T-helper 9 cell (primary cell): ENCODE data around the gene POLR2C.
"Not testable (repeated sequence)": the region's sequence is repeated elsewhere in the genome, so short reads cannot be mapped to it uniquely, and the experiment has no call there.

Experiments
- DNase-seq: peaks from one replicate; pipeline ENCODE4 v3.0.0-alpha.2; 2020
- total RNA-seq, 2 donors: gene quantifications; one replicate each; lab custom pipeline; 2026; lab: John Stamatoyannopoulos, UW

The POLR2C gene
- 82.8 to 100 reads per million in 2 donors for total RNA-seq

DNA sequence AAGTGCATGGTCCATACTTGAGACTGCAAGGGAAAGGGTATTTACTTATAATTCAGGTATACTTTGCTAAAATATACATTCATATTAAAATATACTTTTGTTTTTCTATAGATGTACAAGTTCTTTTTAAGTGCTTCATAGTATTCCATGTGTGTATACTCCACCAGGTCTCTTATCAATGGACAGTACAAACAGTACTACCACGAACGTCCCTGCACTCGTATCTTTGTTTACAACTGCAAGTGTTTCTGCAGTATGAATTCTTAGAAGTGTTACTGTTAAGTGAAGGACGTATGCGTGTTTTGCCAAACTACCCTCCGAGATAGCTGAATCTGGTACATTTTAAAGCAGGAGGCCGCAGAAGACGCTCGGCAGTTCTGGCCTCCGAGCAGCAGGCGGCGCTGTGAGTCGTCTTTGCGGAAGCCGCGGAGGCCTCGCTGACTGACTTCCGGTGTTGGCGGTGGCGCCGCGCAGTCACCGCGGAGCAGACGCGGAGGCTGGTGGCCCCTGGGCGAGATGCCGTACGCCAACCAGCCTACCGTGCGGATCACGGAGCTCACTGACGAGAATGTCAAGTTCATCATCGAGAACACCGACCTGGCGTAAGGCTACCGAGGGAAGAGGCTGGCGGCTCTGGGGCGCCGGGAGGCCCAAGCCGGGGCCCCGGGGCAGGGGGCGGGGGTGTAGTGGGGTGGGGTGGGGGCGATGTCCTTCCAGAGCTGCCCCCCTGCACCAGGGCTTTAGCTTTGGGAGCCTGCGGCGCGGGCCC lies at the start of gene POLR2C:
Gene POLR2C (plus strand): TSS at position 471 of the 769 bp plus-strand sequence. CDS start 46 bp downstream, at position 517.
- peak; percentile 96 for DNase-seq

DNA sequence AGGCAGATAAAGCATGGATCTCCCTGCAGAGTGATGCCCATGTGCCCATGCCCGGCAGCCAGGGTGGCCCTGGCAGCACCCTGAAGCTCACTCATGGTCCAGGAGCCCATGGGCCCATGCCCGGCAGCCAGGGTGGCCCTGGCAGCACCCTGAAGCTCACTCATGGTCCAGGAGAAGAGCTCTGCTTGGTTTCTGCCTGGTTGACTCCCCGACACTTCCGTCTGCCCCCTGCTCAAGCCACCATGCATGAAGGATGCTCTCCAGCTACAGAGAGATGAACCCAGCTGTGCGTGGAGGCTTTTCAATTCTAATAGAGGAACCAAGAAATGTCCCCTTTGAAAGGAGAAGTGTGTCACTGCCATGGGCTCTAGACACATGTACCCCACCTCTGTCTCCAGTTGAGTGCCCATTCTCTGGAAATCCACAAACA lies 49.2 kb upstream of the POLR2C start:
- no peak for DNase-seq

DNA sequence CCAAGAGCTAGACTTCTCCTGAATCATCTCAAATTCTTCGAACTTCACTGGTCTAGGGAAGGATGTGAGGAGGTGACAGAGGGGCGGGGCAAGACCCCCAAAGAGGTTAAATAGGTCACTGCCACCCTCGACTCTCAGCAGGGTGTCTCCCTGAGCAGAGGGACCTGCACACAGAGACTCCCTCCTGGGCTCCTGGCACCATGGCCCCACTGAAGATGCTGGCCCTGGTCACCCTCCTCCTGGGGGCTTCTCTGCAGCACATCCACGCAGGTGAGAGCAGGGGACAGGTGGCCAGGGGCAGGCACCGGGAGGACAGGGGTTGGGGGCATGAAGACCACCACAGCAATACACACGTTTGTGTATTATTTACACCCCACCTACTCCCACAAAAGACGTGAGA lies 48.7 kb upstream of the POLR2C start:
- DNase-seq = no peak

DNA sequence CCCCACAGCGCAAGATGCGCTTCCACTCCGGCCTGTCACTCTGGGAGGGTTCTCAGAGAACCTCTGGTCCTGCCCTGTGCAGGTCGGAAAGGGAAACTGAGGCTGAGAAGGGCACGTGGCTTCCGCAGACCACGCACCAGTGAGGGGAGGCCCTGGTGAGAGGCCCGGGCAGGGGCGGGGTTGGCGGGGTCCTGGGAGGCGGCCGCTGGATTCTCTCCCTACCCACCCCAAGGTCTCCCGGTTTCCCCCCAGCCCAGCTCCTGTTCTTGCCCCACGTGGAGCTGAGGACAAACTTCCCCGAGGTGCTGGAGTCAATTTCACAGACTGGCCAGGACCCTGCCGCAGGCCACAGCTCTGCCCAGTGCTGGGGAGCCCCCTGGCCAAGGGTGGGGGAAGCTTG lies 46.4 kb upstream of the POLR2C start:
- DNase-seq = no peak

DNA sequence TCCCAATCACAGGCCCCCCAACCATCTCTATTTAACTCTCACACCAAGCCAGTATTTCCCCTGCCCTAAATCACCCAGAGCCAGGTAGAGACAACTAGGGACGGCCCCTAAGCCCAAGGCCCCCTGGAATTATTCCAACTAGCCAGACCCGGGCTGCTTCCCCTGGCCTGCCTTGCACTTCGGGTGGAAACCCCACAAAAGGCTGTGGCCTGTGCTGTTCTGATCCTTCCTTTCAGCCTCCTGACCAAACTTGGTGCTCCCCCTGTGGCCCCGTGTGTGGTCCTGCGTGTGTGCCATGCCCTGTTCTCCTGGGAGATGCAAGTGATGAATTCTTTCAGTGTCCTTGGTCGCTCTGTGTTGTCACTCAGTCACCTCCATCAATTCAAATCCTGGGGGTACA lies 43.0 kb upstream of the POLR2C start:
- DNase-seq = no peak

GRCh38 chr16:57422026-57422944 lies 40.2 kb upstream of the POLR2C start:
- DNase-seq = no peak

DNA sequence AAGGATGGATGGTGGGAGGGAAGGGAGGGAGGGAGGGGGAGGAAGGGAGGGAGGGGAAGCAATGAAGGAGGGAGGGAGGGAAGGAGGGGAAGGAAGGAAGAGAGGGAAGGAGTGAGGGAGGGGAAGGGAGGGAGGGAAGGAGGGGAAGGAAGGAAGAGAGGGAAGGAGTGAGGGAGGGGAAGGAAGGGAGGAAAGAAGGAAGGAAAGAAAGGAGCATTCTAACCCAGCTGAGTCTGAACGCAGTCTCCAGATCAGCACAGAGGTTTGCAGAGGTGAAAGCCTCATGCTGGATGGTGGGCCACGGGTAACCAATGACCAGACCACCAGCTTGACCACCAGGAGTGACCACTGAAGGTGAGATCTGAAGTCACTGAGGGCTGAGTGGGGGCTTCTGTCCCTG lies 39.3 kb upstream of the POLR2C start:
- no peak for DNase-seq

GRCh38 chr16:57424583-57424982 lies 37.9 kb upstream of the POLR2C start:
- no peak for DNase-seq

- no peak for DNase-seq
These were observed 36.1 kb upstream of the POLR2C start for GRCh38 chr16:57426356-57426755.

GRCh38 chr16:57427307-57427706 lies 35.2 kb upstream of the POLR2C start:
- no peak for DNase-seq

- DNase-seq = no peak
These were observed 34.7 kb upstream of the POLR2C start for GRCh38 chr16:57427824-57428223.

- no peak for DNase-seq
These were observed 31.5 kb upstream of the POLR2C start for GRCh38 chr16:57430955-57431354.

GRCh38 chr16:57432505-57432904 lies 30.0 kb upstream of the POLR2C start:
- DNase-seq = no peak

- DNase-seq = no peak
These were observed 29.5 kb upstream of the POLR2C start for GRCh38 chr16:57432989-57433388.

GRCh38 chr16:57434003-57434402 lies 28.5 kb upstream of the POLR2C start:
- no peak for DNase-seq

GRCh38 chr16:57435838-57436237 lies 26.6 kb upstream of the POLR2C start:
- DNase-seq = no peak

GRCh38 chr16:57439947-57440346 lies 22.5 kb upstream of the POLR2C start:
- not testable (repeated sequence) for DNase-seq

- DNase-seq = not testable (repeated sequence)
These were observed 21.9 kb upstream of the POLR2C start for GRCh38 chr16:57440551-57440950.

DNA sequence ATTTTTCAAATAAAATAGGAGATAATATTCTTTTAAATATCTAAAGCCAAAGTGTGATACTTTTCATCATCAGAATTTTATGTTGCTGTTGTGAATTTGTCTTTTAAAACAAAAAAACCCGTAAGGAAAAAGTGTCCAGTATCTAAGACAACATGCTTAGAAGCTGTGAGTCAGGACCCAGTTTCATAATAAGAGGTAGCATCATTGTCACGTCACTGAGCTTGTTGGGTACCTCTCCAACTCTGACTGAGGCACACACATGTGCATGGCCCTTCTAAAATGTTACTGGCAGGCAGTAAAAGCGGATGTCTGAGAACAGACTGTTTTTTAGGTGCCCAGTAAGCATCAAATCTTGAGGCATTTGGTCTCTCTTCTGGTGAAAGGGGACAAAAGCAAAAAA lies 17.8 kb upstream of the POLR2C start:
- DNase-seq = no peak

DNA sequence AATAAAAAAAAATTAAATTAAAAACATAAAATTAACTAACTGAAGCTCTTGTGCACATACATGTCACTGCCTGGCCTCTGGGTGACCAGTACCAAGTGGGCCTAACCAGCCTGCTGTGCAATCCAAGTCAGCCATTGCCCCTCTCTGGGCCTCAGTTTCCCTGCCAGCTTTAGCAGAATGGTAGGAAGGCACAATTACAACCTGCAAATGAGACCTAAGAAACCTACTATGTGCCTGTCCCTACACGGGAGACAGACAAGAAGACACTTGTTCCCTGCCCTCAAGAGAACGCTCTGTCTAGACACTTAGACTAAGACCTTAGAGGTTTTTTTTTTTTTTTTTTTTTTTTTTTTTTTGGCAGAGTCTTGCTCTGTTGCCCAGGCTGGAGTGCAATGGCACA lies 17.0 kb upstream of the POLR2C start:
- no peak for DNase-seq

DNA sequence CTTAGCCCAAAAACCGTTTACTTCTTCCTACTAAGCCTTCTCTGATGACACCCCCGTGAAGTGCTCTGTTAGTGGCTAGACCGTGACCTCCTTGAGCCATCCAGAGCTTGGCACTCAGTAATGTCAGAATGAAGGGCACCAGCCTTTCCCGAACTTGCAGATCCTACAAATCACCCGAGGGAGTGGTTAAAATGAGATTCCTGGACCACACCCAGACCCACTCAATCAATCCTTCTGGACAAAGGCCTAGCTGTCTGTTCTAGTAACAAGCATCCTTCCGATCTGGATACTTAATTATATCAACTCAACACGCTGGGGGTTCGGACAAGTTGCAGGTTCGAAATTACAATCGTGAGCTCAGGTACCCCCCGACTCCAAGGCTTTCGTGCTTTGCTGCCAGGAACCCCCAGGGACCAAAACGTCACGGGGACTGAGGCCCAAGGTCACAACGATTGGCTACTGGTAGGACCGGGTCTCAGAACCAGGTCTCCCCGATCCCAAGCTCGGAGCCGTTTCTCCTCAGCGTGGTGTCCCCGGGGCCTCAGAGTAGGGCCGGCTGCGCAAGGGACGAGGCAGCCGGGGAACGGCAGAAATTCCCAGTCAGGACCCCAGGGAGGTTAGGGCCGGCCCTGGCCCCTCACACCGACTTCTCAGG lies 15.8 kb upstream of the POLR2C start:
- DNase-seq = no peak

GRCh38 chr16:57447186-57447962 lies 15.1 kb upstream of the POLR2C start, which contains the start of the genes CIAPIN1 and COQ9:
Gene CIAPIN1, minus strand, starts transcription at chr16:57447385. Its CDS starts 6,457 bp downstream, at chr16:57440928.
Gene COQ9, plus strand, starts transcription at chr16:57447479. Its CDS starts 27 bp downstream, at chr16:57447506.
- peak; percentile 90 for DNase-seq
